Endothelial cell of umbilical vein (primary cell): ENCODE data around the gene KRTAP5-6. TPM values are rescaled to one million over a fixed set of nuclear protein-coding genes. Genes with fewer than 3 reads are reported as not detected.
"Not testable (repeated sequence)": the region's sequence is repeated elsewhere in the genome, so short reads cannot be mapped to it uniquely, and the experiment has no call there.

ENCODE experiments used
- BruUV-seq: library from RNA; stranded (reverse); fragments of 400-500 nt; replicated peaks from 2 replicates; lab custom pipeline; 2021; lab: Mats Ljungman, UMichigan
- CTCF ChIA-PET: fragments of 300-600, 350-600 bp; sonication (Branson Sonifier 250); formaldehyde crosslinking; loops from one replicate; lab custom pipeline; 2021; ENCODE audit warnings: antibody characterized with exemption, inconsistent platforms; lab: Charles Lee
- POLR2A ChIA-PET: fragments of 300-600, 350-600 bp; sonication (Branson Sonifier 250); formaldehyde crosslinking; loops from one replicate; lab custom pipeline; 2021; ENCODE audit warnings: antibody characterized with exemption, inconsistent platforms; lab: Charles Lee
- DNase-seq: peaks from one replicate; pipeline ENCODE4 v3.0.0-alpha.2; 2011; ENCODE audit warnings: low read depth, low spot score
- FAIRE-seq: peaks from 2 replicates; lab custom pipeline; 2011; peaks lifted over from hg19 to GRCh38; lab: Jason Lieb, UNC
- H2AFZ ChIP-seq: 2 replicates; pipeline ENCODE4 v1.6.0; 2012; ENCODE audit warnings: low read depth, low read length, control low read depth, inconsistent platforms
- H3K27ac ChIP-seq: 2 replicates; pipeline ENCODE4 v1.5.1; 2011; ENCODE audit warnings: low read depth, mild to moderate bottlenecking, control low read depth, low read length, moderate library complexity; ENCODE audit not compliant: insufficient read depth
- H3K27me3 ChIP-seq, 2 experiments: 2 replicates each; pipeline versions ENCODE4 v1.6.0 to v1.6.1; 2011; ENCODE audit warnings: low read length in 2 of 2, mixed read lengths in 1 of 2; ENCODE audit not compliant: control insufficient read depth in 2 of 2, insufficient read depth in 2 of 2
- H3K36me3 ChIP-seq, 2 experiments: 2 replicates in 1 of 2; 3 replicates in 1 of 2; pipeline ENCODE4 v1.5.1; 2011; ENCODE audit warnings: low read length in 2 of 2, mild to moderate bottlenecking in 1 of 2, moderate library complexity in 1 of 2; ENCODE audit not compliant: control insufficient read depth in 2 of 2, insufficient read depth in 2 of 2; ENCODE audit errors: extremely low read depth in 1 of 2
- H3K4me1 ChIP-seq: 3 replicates; pipeline ENCODE4 v1.5.1; 2011; ENCODE audit warnings: mild to moderate bottlenecking, low read length; ENCODE audit not compliant: control insufficient read depth, insufficient read depth; ENCODE audit errors: extremely low read depth
- H3K4me2 ChIP-seq: 2 replicates; pipeline ENCODE4 v1.6.1; 2011; ENCODE audit warnings: low read length, control low read depth, mixed read lengths; ENCODE audit not compliant: insufficient read depth
- H3K4me3 ChIP-seq, 3 experiments: fragments of 200-600 bp in 1 of 3; sonication (generic), shearing (Covaris generic) in 1 of 3; replicated peaks in 1 of 3; 2 replicates each; pipeline ENCODE4 v1.5.1; 2011 to 2016; ENCODE audit warnings: control low read depth in 3 of 3, low read length in 3 of 3, mild to moderate bottlenecking in 2 of 3, inconsistent platforms in 1 of 3, low read depth in 1 of 3, moderate library complexity in 1 of 3; ENCODE audit not compliant: insufficient read depth in 1 of 3
- H3K79me2 ChIP-seq: 2 replicates; pipeline ENCODE4 v1.6.0; 2012; ENCODE audit warnings: low read length, inconsistent platforms; ENCODE audit not compliant: control insufficient read depth, insufficient read depth
- H3K9ac ChIP-seq: replicated peaks from 2 replicates; pipeline ENCODE3; 2011; ENCODE audit warnings: low read length, control low read depth; ENCODE audit not compliant: insufficient read depth; ENCODE audit errors: extremely low read depth
- H3K9me1 ChIP-seq: replicated peaks from 3 replicates; pipeline ENCODE4 v1.6.0; 2011; ENCODE audit warnings: mild to moderate bottlenecking, low read length; ENCODE audit not compliant: control insufficient read depth, insufficient read depth; ENCODE audit errors: extremely low read depth
- H3K9me3 ChIP-seq: replicated peaks from 2 replicates; pipeline ENCODE4 v1.5.1; 2012; ENCODE audit warnings: low read length, inconsistent platforms; ENCODE audit not compliant: control insufficient read depth, insufficient read depth
- H4K20me1 ChIP-seq: replicated peaks from 2 replicates; pipeline ENCODE3; 2011; ENCODE audit warnings: mild to moderate bottlenecking, low read length; ENCODE audit not compliant: control insufficient read depth, insufficient read depth; ENCODE audit errors: extremely low read depth
- EZH2 ChIP-seq: IDR thresholded peaks from 2 replicates; pipeline ENCODE4 v1.6.1; 2012; ENCODE audit warnings: borderline replicate concordance, low read depth, mild to moderate bottlenecking, moderate library complexity, low read length, inconsistent platforms; ENCODE audit not compliant: severe bottlenecking
- FOS ChIP-seq: IDR thresholded peaks from 2 replicates; pipeline ENCODE4 v1.6.1; 2011; ENCODE audit warnings: mild to moderate bottlenecking, low read length, moderate library complexity, borderline replicate concordance; ENCODE audit not compliant: insufficient read depth
- GATA2 ChIP-seq: IDR thresholded peaks from 2 replicates; pipeline ENCODE4 v1.7.0; 2011; ENCODE audit warnings: low read depth, mild to moderate bottlenecking, moderate library complexity, mixed read lengths, low read length; ENCODE audit not compliant: insufficient read length, insufficient read depth
- JUN ChIP-seq: IDR thresholded peaks from 2 replicates; pipeline ENCODE4 v1.6.1; 2011; ENCODE audit warnings: borderline replicate concordance, low read depth; ENCODE audit not compliant: insufficient read length, insufficient read depth
- MAX ChIP-seq: IDR thresholded peaks from 2 replicates; pipeline ENCODE4 v1.6.1; 2011; ENCODE audit not compliant: insufficient read depth, insufficient read length
- MYC ChIP-seq: IDR thresholded peaks from one replicate; pipeline ENCODE4 v1.6.1; 2011; ENCODE audit warnings: mild to moderate bottlenecking, low read depth, low read length
- POLR2A ChIP-seq: IDR thresholded peaks from 2 replicates; pipeline ENCODE4 v1.6.1; 2012; ENCODE audit warnings: low read depth, mild to moderate bottlenecking, control low read depth, low read length
- POLR2AphosphoS5 ChIP-seq: IDR thresholded peaks from 2 replicates; pipeline ENCODE4 v1.6.1; 2012; ENCODE audit warnings: low read depth, mild to moderate bottlenecking, control low read depth, low read length, moderate library complexity; ENCODE audit not compliant: insufficient read depth
- dilution Hi-C: fragments of 300-500 bp; cut with MboI; formaldehyde crosslinking; loops from one replicate; pipeline ENCODE4 v1.15.0; 2019; ENCODE audit warnings: low sequenced_read_pairs; ENCODE audit not compliant: extremely low pct_ligation_motif_present
- intact Hi-C: fragments of 100-400 bp; cut with micrococcal nuclease; formaldehyde crosslinking; loops from one replicate; pipeline ENCODE4 v1.10.0; 2022
- polyA plus RNA-seq, 4 experiments: library from polyadenylated mRNA; depleted of rRNA in 3 of 4; stranded (reverse) in 3 of 4; unstranded in 1 of 4; fragments of >200 nt; gene quantifications; 2 replicates each; pipeline versions ENCODE4 v1.2.1 to v1.2.3, GENCODE V29; 2011 to 2012; ENCODE audit warnings: missing spikeins in 1 of 4
- total RNA-seq: library from RNA; stranded (reverse); gene quantifications from 2 replicates; pipeline ENCODE4 v1.2.3, GENCODE V29; 2021
- TF ChIP-seq, protein P1 (sequence below), 2 donors: IDR thresholded peaks; 1 replicate in 1 of 2; 2 replicates in 1 of 2; pipeline ENCODE4 v1.5.1; 2011; ENCODE audit warnings: low read length in 2 of 2, mild to moderate bottlenecking in 2 of 2, moderate library complexity in 2 of 2, control low read depth in 1 of 2, inconsistent platforms in 1 of 2, low read depth in 1 of 2; ENCODE audit not compliant: insufficient read depth in 1 of 2; ENCODE audit errors: extremely low read depth in 1 of 2

The KRTAP5-6 gene
- total and polyA plus RNA-seq, 2 donors (not counting 3 experiments of a cell fraction or from before 2014, with no cell fraction given): not detected

GRCh38 chr11:1669546-1670218 lies 27.3 kb upstream of the KRTAP5-6 start:
- Histone ChIP-seq H3K4me2 (no peak overlapping the region), H3K4me1 (no peaks in the 10 kb centered on the region), H3K9me1 (no peaks in the 10 kb centered on the region), H3K4me3 (no peak overlapping the region), H2AFZ (no peak overlapping the region), H3K79me2 (no peaks in the 10 kb centered on the region), H3K9me3 (no peaks in the 10 kb centered on the region), H3K27ac (no peak overlapping the region), H4K20me1 (no peaks in the 10 kb centered on the region), H3K36me3 (no peaks in the 10 kb centered on the region), H3K9ac (no peak overlapping the region), H3K27me3 (peaks cover 10 to 15% of the 10 kb centered on the region in 2 experiments)
- TF ChIP-seq JUN: no peak
- TF ChIP-seq POLR2AphosphoS5: no peak
- no peak for TF ChIP-seq GATA2
- no peak for TF ChIP-seq POLR2A
- TF ChIP-seq MYC: no peak
- TF ChIP-seq, protein P1, sequence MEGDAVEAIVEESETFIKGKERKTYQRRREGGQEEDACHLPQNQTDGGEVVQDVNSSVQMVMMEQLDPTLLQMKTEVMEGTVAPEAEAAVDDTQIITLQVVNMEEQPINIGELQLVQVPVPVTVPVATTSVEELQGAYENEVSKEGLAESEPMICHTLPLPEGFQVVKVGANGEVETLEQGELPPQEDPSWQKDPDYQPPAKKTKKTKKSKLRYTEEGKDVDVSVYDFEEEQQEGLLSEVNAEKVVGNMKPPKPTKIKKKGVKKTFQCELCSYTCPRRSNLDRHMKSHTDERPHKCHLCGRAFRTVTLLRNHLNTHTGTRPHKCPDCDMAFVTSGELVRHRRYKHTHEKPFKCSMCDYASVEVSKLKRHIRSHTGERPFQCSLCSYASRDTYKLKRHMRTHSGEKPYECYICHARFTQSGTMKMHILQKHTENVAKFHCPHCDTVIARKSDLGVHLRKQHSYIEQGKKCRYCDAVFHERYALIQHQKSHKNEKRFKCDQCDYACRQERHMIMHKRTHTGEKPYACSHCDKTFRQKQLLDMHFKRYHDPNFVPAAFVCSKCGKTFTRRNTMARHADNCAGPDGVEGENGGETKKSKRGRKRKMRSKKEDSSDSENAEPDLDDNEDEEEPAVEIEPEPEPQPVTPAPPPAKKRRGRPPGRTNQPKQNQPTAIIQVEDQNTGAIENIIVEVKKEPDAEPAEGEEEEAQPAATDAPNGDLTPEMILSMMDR (IDR thresholded peaks at IDR 0.05; ENCODE audit: extremely low read depth in 1 of 2, insufficient read depth in 1 of 2, low read depth in 1 of 2, low read length in 2 of 2): no peak
- TF ChIP-seq EZH2: no peak
- no peak for TF ChIP-seq FOS
- TF ChIP-seq MAX: no peak
- intact Hi-C loops: no loop called here
- ChIA-PET POLR2A (no interaction called here), CTCF (interaction anchor here (0.7 to 1.0 kb wide), 2 partner anchors 17 to 213 kb away, joined by 3 read pairs; no protein-coding TSS in a partner anchor)
- dilution Hi-C loops: no loop called here
- BruUV-seq: no TSS peak
- DNase-seq (no peak), FAIRE-seq (no peak)

DNA sequence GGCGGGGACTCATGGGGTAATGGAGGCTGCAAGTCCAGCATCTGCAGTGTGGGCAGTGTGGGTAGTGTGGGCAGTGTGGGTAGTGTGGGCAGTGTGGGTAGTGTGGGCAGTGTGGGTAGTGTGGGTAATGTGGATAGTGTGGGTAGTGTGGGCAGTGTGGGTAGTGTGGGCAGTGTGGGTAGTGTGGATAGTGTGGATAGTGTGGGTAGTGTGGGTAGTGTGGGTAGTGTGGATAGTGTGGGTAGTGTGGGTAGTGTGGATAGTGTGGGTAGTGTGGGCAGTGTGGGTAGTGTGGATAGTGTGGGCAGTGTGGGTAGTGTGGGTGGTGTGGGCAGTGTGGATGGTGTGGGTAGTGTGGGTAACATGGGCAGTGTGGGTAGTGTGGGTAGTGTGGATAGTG lies 26.5 kb upstream of the KRTAP5-6 start:
- DNase-seq, H3K9me1 ChIP-seq, H3K4me2 ChIP-seq, H3K9me3 ChIP-seq, dilution Hi-C loops, H3K9ac ChIP-seq, POLR2A ChIA-PET, BruUV-seq, intact Hi-C loops, H3K27ac ChIP-seq, FAIRE-seq, H2AFZ ChIP-seq, H4K20me1 ChIP-seq, H3K36me3 ChIP-seq, H3K79me2 ChIP-seq, H3K4me1 ChIP-seq, H3K4me3 ChIP-seq: not testable (repeated sequence)
- H3K27me3 ChIP-seq: peaks cover 14 to 17% of the 10 kb centered on the region in 2 experiments
- CTCF ChIA-PET: interaction anchor here (0.7 kb wide), 1 partner anchor 212 kb away, joined by 3 read pairs; no protein-coding TSS in a partner anchor
